CD14-positive monocyte (primary cell): ENCODE measurements around the gene FAM216A. TPM values are rescaled to one million over a fixed set of nuclear protein-coding genes. Genes with fewer than 3 reads are reported as not detected.
A peak's percentile ranks its signal among the peaks of the same experiment; 100 is the strongest.

Experiments used
- DNase-seq, 3 donors: peaks; one replicate each; pipeline ENCODE4 v3.0.0-alpha.2; 2011 to 2022
- H2AFZ ChIP-seq: 2 replicates; pipeline ENCODE4 v1.6.0; 2012; ENCODE audit warnings: mild to moderate bottlenecking, low read depth, low read length, inconsistent platforms; ENCODE audit not compliant: insufficient read depth, poor library complexity, severe bottlenecking
- H3K27ac ChIP-seq, 2 donors: 1 replicate in 1 of 2; 2 replicates in 1 of 2; pipeline ENCODE4 v1.5.1; 2012 to 2013; ENCODE audit warnings: low read length in 2 of 2, control low read depth in 1 of 2, inconsistent platforms in 1 of 2, low read depth in 1 of 2, mild to moderate bottlenecking in 1 of 2
- H3K27me3 ChIP-seq, 2 donors: one replicate each; pipeline versions ENCODE4 v1.6.0 to v1.6.1; 2011 to 2013; ENCODE audit warnings: low read length in 2 of 2; ENCODE audit not compliant: control insufficient read depth in 2 of 2, insufficient read depth in 2 of 2
- H3K36me3 ChIP-seq, 2 donors: replicated peaks in 1 of 2; 1 replicate in 1 of 2; 2 replicates in 1 of 2; pipeline versions ENCODE4 v1.5.1 to v1.6.1; 2012 to 2013; ENCODE audit warnings: low read length in 2 of 2, control low read depth in 1 of 2, inconsistent platforms in 1 of 2, mild to moderate bottlenecking in 1 of 2; ENCODE audit not compliant: insufficient read depth in 2 of 2, control insufficient read depth in 1 of 2
- H3K4me1 ChIP-seq, 2 donors: 1 replicate in 1 of 2; 2 replicates in 1 of 2; pipeline versions ENCODE4 v1.5.1 to v1.6.1; 2012 to 2013; ENCODE audit warnings: low read length in 2 of 2, control low read depth in 1 of 2, inconsistent platforms in 1 of 2, mild to moderate bottlenecking in 1 of 2, moderate library complexity in 1 of 2; ENCODE audit not compliant: insufficient read depth in 2 of 2, control insufficient read depth in 1 of 2
- H3K4me2 ChIP-seq: replicated peaks from 2 replicates; pipeline ENCODE3; 2012; ENCODE audit warnings: low read length, moderate library complexity, mild to moderate bottlenecking; ENCODE audit not compliant: poor library complexity, severe bottlenecking; ENCODE audit errors: extremely low read depth
- H3K4me3 ChIP-seq, 3 experiments: fragments of 200-600 bp in 1 of 3; sonication (generic) in 1 of 3; replicated peaks in 1 of 3; 1 replicate in 2 of 3; 2 replicates in 1 of 3; pipeline ENCODE4 v1.5.1; 2011 to 2013; ENCODE audit warnings: low read length in 3 of 3, mild to moderate bottlenecking in 3 of 3, control low read depth in 2 of 3, low read depth in 2 of 3, inconsistent platforms in 1 of 3, moderate library complexity in 1 of 3
- H3K79me2 ChIP-seq: 2 replicates; pipeline ENCODE4 v1.6.0; 2012; ENCODE audit warnings: mild to moderate bottlenecking, control low read depth, inconsistent platforms, low read length, moderate library complexity; ENCODE audit not compliant: insufficient read depth
- H3K9ac ChIP-seq: 2 replicates; pipeline ENCODE4 v1.6.0; 2017; ENCODE audit warnings: low read length, mild to moderate bottlenecking; ENCODE audit not compliant: insufficient read depth, poor library complexity, severe bottlenecking
- H3K9me3 ChIP-seq, 2 donors: replicated peaks in 1 of 2; 1 replicate in 1 of 2; 2 replicates in 1 of 2; pipeline versions ENCODE4 v1.5.1 to v1.6.1; 2012 to 2013; ENCODE audit warnings: low read length in 2 of 2, control low read depth in 1 of 2; ENCODE audit not compliant: control insufficient read depth in 1 of 2, insufficient read depth in 1 of 2
- H4K20me1 ChIP-seq: 2 replicates; pipeline ENCODE4 v1.6.0; 2012; ENCODE audit warnings: mild to moderate bottlenecking, low read length, control low read depth, moderate library complexity; ENCODE audit not compliant: insufficient read depth
- H3K27ac Mint-ChIP-seq, 7 donors: one replicate each; pipeline ENCODE4 v1.8.0; 2020; ENCODE audit warnings: mild to moderate bottlenecking in 7 of 7, mixed read lengths in 7 of 7, moderate library complexity in 6 of 7, inconsistent platforms in 2 of 7
- H3K27me3 Mint-ChIP-seq, 3 donors: one replicate each; pipeline ENCODE4 v1.8.0; 2021 to 2022; ENCODE audit warnings: low read depth in 3 of 3, mild to moderate bottlenecking in 3 of 3, mixed read lengths in 3 of 3, moderate library complexity in 3 of 3, inconsistent platforms in 1 of 3
- H3K36me3 Mint-ChIP-seq, 2 donors: one replicate each; pipeline ENCODE4 v1.8.0; 2020; ENCODE audit warnings: mixed read lengths in 2 of 2, inconsistent platforms in 1 of 2, mild to moderate bottlenecking in 1 of 2
- H3K4me1 Mint-ChIP-seq: one replicate; pipeline ENCODE4 v1.8.0; 2020; ENCODE audit warnings: mild to moderate bottlenecking, mixed read lengths
- H3K4me3 Mint-ChIP-seq, 2 donors: one replicate each; pipeline ENCODE4 v1.8.0; 2020; ENCODE audit warnings: mild to moderate bottlenecking in 2 of 2, mixed read lengths in 2 of 2, moderate library complexity in 1 of 2
- H3K9me3 Mint-ChIP-seq, 7 donors: one replicate each; pipeline ENCODE4 v1.8.0; 2020 to 2022; ENCODE audit warnings: mixed read lengths in 7 of 7, mild to moderate bottlenecking in 6 of 7, moderate library complexity in 6 of 7, inconsistent platforms in 2 of 7
- WGBS: methylation state at CpG from one replicate; pipeline ENCODE4 v1.1.5; 2013; ENCODE audit warnings: missing lambda C conversion rate; ENCODE audit not compliant: insufficient coverage; 5-methylcytosine and 5-hydroxymethylcytosine counted together
- intact Hi-C, 2 donors: fragments of 100-400 bp; cut with micrococcal nuclease; formaldehyde crosslinking; loops; one replicate each; pipeline versions ENCODE4 v1.15.0 to v1.15.1; 2023
- polyA plus RNA-seq, 3 donors: library from polyadenylated mRNA; depleted of rRNA in 1 of 3; unstranded in 2 of 3; stranded (reverse) in 1 of 3; fragments of 300-500 nt in 2 of 3; fragments of >200 nt in 1 of 3; fragmentation: Illumina TruSeq in 2 of 3; gene quantifications; 1 replicate in 2 of 3; 2 replicates in 1 of 3; pipeline ENCODE4 v1.2.3, GENCODE V29; 2012 to 2021
- TF ChIP-seq, protein P1 (sequence below): fragments of 200-600 bp; IDR thresholded peaks from one replicate; pipeline ENCODE4 v1.8.0; 2022; ENCODE audit warnings: antibody characterized with exemption, mild to moderate bottlenecking

FAM216A gene
- polyA plus RNA-seq, 3 donors: 5.1 to 10.9 (median 6.2) TPM

DNA sequence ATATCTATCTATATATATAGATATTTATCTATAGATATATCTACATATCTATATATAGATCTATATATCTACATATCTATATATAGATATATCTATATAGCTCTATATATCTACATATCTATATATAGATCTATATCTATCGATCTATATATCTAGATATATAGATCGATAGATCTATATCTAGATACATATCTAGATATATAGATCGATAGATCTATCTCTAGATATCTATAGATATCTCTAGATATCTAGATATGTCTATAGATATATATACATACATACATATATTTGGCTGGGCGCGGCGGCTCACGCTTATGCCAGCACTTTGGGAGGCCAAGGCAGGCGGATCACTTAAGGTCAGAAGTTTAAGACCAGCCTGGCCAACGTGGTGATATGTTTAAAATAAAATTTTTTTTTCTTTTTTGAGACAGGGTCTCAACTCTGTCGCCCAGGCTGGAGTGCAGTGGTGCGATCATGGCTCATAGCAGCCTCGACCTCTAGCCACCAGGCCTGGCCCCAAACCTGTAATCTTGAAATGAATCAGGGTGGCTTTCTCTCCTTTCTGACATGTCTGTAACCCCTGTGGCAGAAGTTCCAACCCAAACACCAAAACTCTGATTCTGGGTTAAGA lies 36.6 kb upstream of the FAM216A start:
- Mint-ChIP-seq H3K36me3 (peaks cover 25 to 33% of the 10 kb centered on the region in 2 donors), H3K4me1 (peaks cover 4% of the 10 kb centered on the region), H3K27ac (peak overlapping the region in 1 of 7 donors; percentile 32), H3K27me3 (peaks cover 0 to 3% (median 3%) of the 10 kb centered on the region in 3 donors), H3K9me3 (no peaks in the 10 kb centered on the region), H3K4me3 (no peak overlapping the region)
- TF ChIP-seq, protein P1, sequence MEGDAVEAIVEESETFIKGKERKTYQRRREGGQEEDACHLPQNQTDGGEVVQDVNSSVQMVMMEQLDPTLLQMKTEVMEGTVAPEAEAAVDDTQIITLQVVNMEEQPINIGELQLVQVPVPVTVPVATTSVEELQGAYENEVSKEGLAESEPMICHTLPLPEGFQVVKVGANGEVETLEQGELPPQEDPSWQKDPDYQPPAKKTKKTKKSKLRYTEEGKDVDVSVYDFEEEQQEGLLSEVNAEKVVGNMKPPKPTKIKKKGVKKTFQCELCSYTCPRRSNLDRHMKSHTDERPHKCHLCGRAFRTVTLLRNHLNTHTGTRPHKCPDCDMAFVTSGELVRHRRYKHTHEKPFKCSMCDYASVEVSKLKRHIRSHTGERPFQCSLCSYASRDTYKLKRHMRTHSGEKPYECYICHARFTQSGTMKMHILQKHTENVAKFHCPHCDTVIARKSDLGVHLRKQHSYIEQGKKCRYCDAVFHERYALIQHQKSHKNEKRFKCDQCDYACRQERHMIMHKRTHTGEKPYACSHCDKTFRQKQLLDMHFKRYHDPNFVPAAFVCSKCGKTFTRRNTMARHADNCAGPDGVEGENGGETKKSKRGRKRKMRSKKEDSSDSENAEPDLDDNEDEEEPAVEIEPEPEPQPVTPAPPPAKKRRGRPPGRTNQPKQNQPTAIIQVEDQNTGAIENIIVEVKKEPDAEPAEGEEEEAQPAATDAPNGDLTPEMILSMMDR: no peak
- DNase-seq: no peak
- peak overlapping the region in 2 of 3 experiments; percentile 44 to 72 for H3K4me3 ChIP-seq
- intact Hi-C loops: loop anchor here in 1 of 2 donors (5.0 kb wide), 1 partner anchor 330 kb away; no protein-coding TSS in a partner anchor
- WGBS: no CpG with 5 or more reads among the region's 12 CpGs
- no peaks in the 10 kb centered on the region for H3K79me2 ChIP-seq
- H4K20me1 ChIP-seq: peaks cover 20% of the 10 kb centered on the region
- no peaks in the 10 kb centered on the region for H3K9me3 ChIP-seq
- H3K9ac ChIP-seq: no peak overlapping the region
- no peaks in the 10 kb centered on the region for H3K4me1 ChIP-seq
- peak overlapping the region; percentile 58 for H3K4me2 ChIP-seq
- no peaks in the 10 kb centered on the region for H3K27me3 ChIP-seq
- H3K36me3 ChIP-seq: peaks cover 27 to 34% of the 10 kb centered on the region in 2 donors
- no peak overlapping the region for H2AFZ ChIP-seq
- no peak overlapping the region for H3K27ac ChIP-seq

DNA sequence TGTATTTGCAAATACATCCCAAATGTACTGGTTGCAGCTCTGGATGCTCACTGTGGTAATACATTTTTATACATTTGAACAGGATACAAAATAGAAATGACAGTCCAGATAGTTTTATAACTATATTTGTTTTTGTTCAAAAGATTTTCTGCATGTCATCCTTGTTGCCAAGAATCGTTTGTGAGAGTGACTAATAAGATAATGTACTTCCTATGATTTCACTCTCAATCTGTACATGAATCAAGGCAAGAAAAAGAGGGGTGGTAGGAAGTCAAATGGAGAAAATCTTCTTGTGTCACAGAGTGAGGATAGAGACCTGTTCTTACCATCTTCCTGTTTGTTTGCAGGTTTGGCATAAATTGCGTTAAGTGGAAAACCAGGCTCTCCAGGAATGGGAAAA lies 32.4 kb upstream of the FAM216A start:
- H3K27me3 ChIP-seq: no peaks in the 10 kb centered on the region
- no peaks in the 10 kb centered on the region for H3K4me1 ChIP-seq
- H3K36me3 ChIP-seq: peaks cover 60 to 72% of the 10 kb centered on the region in 2 donors
- peaks cover 23% of the 10 kb centered on the region for H3K79me2 ChIP-seq
- peaks cover 60% of the 10 kb centered on the region for H4K20me1 ChIP-seq
- Mint-ChIP-seq H3K9me3 (no peaks in the 10 kb centered on the region), H3K36me3 (peaks cover 47 to 73% of the 10 kb centered on the region in 2 donors), H3K27me3 (peaks cover 0 to 3% (median 0%) of the 10 kb centered on the region in 3 donors), H3K4me1 (peaks cover 1% of the 10 kb centered on the region), H3K4me3 (no peak overlapping the region), H3K27ac (peak overlapping the region in 1 of 7 donors; percentile 48)
- no peak overlapping the region for H3K4me2 ChIP-seq
- intact Hi-C loops: no loop called here
- no peak overlapping the region for H3K27ac ChIP-seq
- TF ChIP-seq, protein P1: no peak
- no peaks in the 10 kb centered on the region for H3K9me3 ChIP-seq
- no CpG with 5 or more reads among the region's 2 CpGs for WGBS
- H2AFZ ChIP-seq: no peak overlapping the region
- no peak overlapping the region for H3K4me3 ChIP-seq
- no peak for DNase-seq
- no peak overlapping the region for H3K9ac ChIP-seq
